GM19099 (cell line): ENCODE results near the gene EXOC6.

Source experiments
- POLR2A ChIP-seq: IDR thresholded peaks from 3 replicates; pipeline ENCODE4 v1.6.1; 2011; ENCODE audit warnings: low read depth; ENCODE audit not compliant: insufficient read length; ENCODE audit errors: extremely low read depth

The EXOC6 gene

DNA sequence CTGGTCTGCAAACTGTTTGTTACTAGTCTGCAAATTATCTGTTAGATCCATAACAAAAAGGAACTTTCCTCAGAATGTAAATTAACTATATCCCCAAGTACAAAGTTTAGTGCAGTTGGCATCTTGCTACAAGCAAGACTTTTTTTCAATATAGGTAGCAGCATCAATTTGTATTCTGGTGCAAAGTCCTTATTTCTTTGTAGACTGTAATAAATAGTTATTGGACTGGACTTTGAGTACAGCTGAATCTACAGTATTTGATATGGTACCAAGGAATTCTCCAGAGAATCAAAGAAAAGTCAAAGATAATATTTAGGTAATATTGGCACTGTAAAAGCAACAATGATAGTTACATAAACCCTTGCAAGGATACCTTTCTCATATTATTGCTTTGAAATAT lies 89.6 kb downstream of the EXOC6 start:
- no peak for TF ChIP-seq POLR2A

DNA sequence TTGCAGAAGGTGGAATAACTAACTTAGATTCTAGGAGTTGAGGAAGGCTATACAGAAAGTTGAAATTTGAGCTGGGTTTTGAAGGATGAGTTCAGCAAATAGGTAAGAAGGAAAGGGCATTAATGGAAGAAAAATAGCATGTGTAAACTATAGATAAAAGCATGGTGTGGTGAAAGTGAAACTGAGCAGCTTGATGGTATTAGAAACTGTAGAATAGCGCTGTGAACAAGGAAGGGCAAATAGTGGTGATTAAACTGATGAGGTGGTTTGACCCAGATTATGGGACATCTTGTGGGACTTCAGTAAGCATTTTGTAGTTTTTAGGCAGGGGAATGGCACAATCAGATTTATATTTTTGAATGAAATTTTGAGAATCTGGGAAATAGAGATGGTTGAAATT lies 90.5 kb downstream of the EXOC6 start:
- TF ChIP-seq POLR2A, result no peak

DNA sequence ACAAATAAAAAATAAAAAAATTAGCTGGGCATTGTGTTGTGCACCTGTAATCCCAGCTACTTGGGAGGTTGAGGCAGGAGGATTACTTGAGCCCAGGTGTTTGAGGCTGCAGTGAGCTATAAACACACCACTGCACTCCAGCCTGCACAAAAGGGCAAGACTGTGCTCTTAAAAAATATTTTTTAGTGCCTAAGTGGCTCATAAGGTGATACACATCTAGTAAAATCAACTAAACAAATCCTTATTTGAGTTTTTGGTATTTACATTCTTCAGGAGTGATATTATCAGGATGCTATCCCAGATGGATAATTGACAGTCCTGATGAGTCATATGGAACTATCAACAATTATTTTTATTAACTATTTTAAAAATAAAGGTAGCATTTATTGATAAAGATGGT lies 93.9 kb downstream of the EXOC6 start:
- TF ChIP-seq POLR2A, result no peak

DNA sequence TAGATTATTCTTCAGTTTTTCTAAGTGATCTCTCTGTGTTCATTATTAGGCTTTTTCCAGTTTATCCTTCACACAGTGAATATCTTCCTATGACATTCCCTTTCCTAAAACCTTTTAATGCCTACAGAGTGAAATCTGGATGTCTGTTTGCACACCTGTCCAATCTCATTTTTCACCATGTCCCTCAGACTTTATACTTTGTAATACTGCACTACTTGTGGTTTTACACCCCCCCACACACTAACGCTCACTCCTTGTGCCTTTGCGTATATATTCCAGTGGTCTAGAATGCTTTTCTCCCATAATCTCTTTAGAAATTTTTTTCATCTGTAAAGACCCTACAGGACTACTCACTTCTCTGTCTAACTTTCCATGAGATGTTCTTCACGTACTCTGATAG lies 98.2 kb downstream of the EXOC6 start:
- no peak for TF ChIP-seq POLR2A

DNA sequence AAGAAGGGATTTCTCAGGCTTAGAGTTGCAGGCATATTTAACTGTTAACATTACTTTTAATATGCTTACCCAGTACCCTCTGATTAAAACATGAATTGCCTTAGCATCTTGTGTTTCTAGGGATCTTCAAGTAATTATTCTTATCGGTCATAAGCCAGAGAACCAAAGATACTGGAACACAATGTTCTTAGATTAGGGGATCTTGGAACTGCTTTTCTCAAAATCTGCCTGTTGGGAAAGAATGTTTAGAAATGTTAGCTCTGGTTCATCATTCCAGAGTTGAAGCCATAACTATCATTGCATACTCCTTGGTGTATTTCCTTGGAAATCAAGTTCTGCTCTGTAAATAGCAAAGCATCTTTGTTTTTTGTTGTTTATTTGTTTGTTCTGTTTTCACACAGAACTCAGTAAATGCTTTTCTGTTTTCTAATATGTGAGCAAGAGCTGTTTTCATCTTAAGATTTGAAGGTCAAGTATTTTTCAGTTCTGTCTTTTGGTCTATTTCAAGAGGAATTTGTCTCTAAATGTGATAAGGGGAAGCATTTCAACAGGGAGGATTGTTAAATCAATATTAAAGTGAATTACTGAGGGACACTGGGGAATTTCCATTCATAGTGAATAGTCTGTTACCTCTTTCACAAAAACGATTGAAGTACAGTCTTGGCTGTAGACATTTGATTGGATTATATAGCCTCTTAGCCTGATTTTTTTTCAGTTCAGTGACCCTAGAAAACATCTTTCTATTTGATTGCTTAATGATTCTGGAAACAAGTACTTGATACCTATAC lies 109.1 kb downstream of the EXOC6 start:
- no peak for TF ChIP-seq POLR2A

DNA sequence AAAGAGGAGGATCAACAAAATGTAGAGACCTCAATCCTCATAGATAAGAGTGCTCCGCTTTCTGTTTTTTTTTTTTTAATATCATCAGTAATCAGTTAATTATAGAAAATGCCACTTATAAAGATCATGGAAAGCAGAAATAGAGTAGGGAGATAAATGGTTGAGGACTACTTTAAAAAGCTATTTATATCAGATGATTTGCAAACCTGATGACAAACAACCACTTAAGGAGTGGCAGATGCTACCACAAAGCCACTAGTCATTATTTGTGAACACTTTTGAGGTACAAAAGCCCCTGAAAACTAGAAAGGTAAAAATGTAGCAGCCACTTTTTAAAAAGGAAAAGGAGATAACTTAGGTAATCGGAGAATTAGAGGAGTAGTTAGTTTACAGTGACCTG lies 113.3 kb downstream of the EXOC6 start:
- no peak for TF ChIP-seq POLR2A

- TF ChIP-seq POLR2A, result no peak
These were observed 117.0 kb downstream of the EXOC6 start for GRCh38 chr10:92965314-92965713.

GRCh38 chr10:92967641-92968040 lies 119.3 kb downstream of the EXOC6 start:
- no peak for TF ChIP-seq POLR2A

GRCh38 chr10:92969151-92969550 lies 120.8 kb downstream of the EXOC6 start:
- no peak for TF ChIP-seq POLR2A

GRCh38 chr10:92970301-92971070 lies 122.2 kb downstream of the EXOC6 start:
- TF ChIP-seq POLR2A, result no peak

GRCh38 chr10:92972066-92972870 lies 123.9 kb downstream of the EXOC6 start:
- TF ChIP-seq POLR2A, result no peak

DNA sequence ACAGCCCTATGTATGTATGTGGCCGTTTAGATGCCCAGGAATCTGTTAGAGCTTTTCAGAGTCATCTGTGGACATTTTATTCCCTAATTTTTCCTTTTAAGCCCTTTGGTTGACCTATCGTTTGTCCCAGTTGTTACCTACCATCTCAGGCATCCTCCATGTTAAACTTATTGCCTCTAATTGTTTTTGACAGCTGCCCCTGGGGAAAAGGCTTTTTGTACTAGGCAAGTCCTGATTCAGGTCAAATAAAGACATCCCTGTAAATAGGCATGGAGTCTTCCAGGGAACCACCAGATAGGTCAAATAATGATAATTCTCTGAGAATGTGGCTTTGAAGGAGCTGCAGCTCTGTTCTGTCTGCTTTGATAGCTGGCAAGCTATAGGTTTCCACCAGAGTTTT lies 124.6 kb downstream of the EXOC6 start:
- no peak for TF ChIP-seq POLR2A

GRCh38 chr10:92989250-92989649 lies 140.9 kb downstream of the EXOC6 start:
- no peak for TF ChIP-seq POLR2A

- no peak for TF ChIP-seq POLR2A
These were observed 142.3 kb downstream of the EXOC6 start for GRCh38 chr10:92990615-92991014.

- no peak for TF ChIP-seq POLR2A
These were observed 143.2 kb downstream of the EXOC6 start for GRCh38 chr10:92991513-92991912.

DNA sequence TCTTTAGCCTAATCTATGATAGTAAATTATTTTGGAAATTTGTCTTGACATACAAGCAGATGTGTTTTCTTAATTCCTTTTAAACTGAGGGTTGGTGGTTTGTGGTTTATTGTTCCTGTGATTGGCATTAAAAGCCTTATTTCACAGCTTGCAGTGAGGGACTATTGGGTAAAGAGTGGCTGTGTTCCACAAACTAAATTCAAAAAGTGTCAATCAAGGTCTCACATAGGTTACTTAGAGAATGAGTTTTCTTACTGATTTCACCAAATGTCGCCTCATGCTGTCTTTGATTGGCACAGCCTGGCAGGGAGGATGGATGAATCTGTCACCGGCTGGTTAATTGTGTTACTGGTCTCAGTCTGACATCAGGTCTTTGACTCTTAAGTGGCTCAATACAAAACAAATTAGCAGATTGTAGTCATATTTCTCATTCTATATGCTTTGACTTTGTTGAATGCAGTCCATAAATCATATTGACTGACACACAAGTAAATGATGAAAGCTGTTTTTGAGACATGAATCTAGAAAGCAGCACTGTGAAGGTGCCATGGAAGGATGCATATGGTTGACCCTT lies 145.5 kb downstream of the EXOC6 start:
- no peak for TF ChIP-seq POLR2A

- TF ChIP-seq POLR2A, result no peak
These were observed 147.2 kb downstream of the EXOC6 start for GRCh38 chr10:92995509-92995908.
